Measurements from ENCODE around the gene ARHGEF4.

The ARHGEF4 gene

GRCh38 chr2:130882111-130882690 is 45.5 kb downstream of the ARHGEF4 start:
- H3K9me3 ChIP-seq (ENCODE audit: low read length) = no peaks in the 10 kb centered on the region
- no peaks in the 10 kb centered on the region for H3K36me3 ChIP-seq (ENCODE audit: insufficient read depth, low read length)
- no peak overlapping the region for H3K4me3 ChIP-seq (ENCODE audit: low read depth in 1 of 2, low read length in 2 of 2)
- no peaks in the 10 kb centered on the region for H3K4me1 ChIP-seq (ENCODE audit: insufficient read depth, low read length)
- no peaks in the 10 kb centered on the region for H3K27me3 ChIP-seq (ENCODE audit: control insufficient read depth in 1 of 2, insufficient read depth in 2 of 2, low read length in 2 of 2)
- no peak overlapping the region for H3K27ac ChIP-seq (ENCODE audit: low read depth, low read length)
- H3K9ac ChIP-seq (ENCODE audit: low read length) = no peak overlapping the region

- no peak overlapping the region for H3K9ac ChIP-seq (ENCODE audit: low read length)
- no peaks in the 10 kb centered on the region for H3K4me1 ChIP-seq (ENCODE audit: insufficient read depth, low read length)
- no peak overlapping the region for H3K4me3 ChIP-seq (ENCODE audit: low read depth in 1 of 2, low read length in 2 of 2)
- no peaks in the 10 kb centered on the region for H3K9me3 ChIP-seq (ENCODE audit: low read length)
- no peaks in the 10 kb centered on the region for H3K27me3 ChIP-seq (ENCODE audit: control insufficient read depth in 1 of 2, insufficient read depth in 2 of 2, low read length in 2 of 2)
- H3K36me3 ChIP-seq (ENCODE audit: insufficient read depth, low read length) = no peaks in the 10 kb centered on the region
- H3K27ac ChIP-seq (ENCODE audit: low read depth, low read length) = no peak overlapping the region
Observed at GRCh38 chr2:130882991-130883390, 46.3 kb downstream of the ARHGEF4 start.

GRCh38 chr2:130883496-130883895 is 46.8 kb downstream of the ARHGEF4 start:
- Histone ChIP-seq H3K27ac (ENCODE audit: low read depth, low read length) (no peak overlapping the region), H3K9ac (ENCODE audit: low read length) (no peak overlapping the region), H3K36me3 (ENCODE audit: insufficient read depth, low read length) (no peaks in the 10 kb centered on the region), H3K27me3 (ENCODE audit: control insufficient read depth in 1 of 2, insufficient read depth in 2 of 2, low read length in 2 of 2) (no peaks in the 10 kb centered on the region), H3K4me3 (ENCODE audit: low read depth in 1 of 2, low read length in 2 of 2) (no peak overlapping the region), H3K9me3 (ENCODE audit: low read length) (no peaks in the 10 kb centered on the region), H3K4me1 (ENCODE audit: insufficient read depth, low read length) (no peaks in the 10 kb centered on the region)

- no peaks in the 10 kb centered on the region for H3K9me3 ChIP-seq (ENCODE audit: low read length)
- H3K4me1 ChIP-seq (ENCODE audit: insufficient read depth, low read length) = no peaks in the 10 kb centered on the region
- no peaks in the 10 kb centered on the region for H3K36me3 ChIP-seq (ENCODE audit: insufficient read depth, low read length)
- no peak overlapping the region for H3K27ac ChIP-seq (ENCODE audit: low read depth, low read length)
- H3K27me3 ChIP-seq (ENCODE audit: control insufficient read depth in 1 of 2, insufficient read depth in 2 of 2, low read length in 2 of 2) = no peaks in the 10 kb centered on the region
- no peak overlapping the region for H3K4me3 ChIP-seq (ENCODE audit: low read depth in 1 of 2, low read length in 2 of 2)
- H3K9ac ChIP-seq (ENCODE audit: low read length) = no peak overlapping the region
Observed at GRCh38 chr2:130884013-130884412, 47.3 kb downstream of the ARHGEF4 start.

- Histone ChIP-seq H3K36me3 (ENCODE audit: insufficient read depth, low read length) (no peaks in the 10 kb centered on the region), H3K9me3 (ENCODE audit: low read length) (no peaks in the 10 kb centered on the region), H3K9ac (ENCODE audit: low read length) (no peak overlapping the region), H3K4me3 (ENCODE audit: low read depth in 1 of 2, low read length in 2 of 2) (no peak overlapping the region), H3K27me3 (ENCODE audit: control insufficient read depth in 1 of 2, insufficient read depth in 2 of 2, low read length in 2 of 2) (no peaks in the 10 kb centered on the region), H3K4me1 (ENCODE audit: insufficient read depth, low read length) (no peaks in the 10 kb centered on the region), H3K27ac (ENCODE audit: low read depth, low read length) (no peak overlapping the region)
Observed at GRCh38 chr2:130884503-130884902, 47.8 kb downstream of the ARHGEF4 start.

- no peak overlapping the region for H3K27ac ChIP-seq (ENCODE audit: low read depth, low read length)
- H3K9ac ChIP-seq (ENCODE audit: low read length) = no peak overlapping the region
- no peaks in the 10 kb centered on the region for H3K36me3 ChIP-seq (ENCODE audit: insufficient read depth, low read length)
- H3K4me1 ChIP-seq (ENCODE audit: insufficient read depth, low read length) = no peaks in the 10 kb centered on the region
- no peak overlapping the region for H3K4me3 ChIP-seq (ENCODE audit: low read depth in 1 of 2, low read length in 2 of 2)
- no peaks in the 10 kb centered on the region for H3K9me3 ChIP-seq (ENCODE audit: low read length)
- no peaks in the 10 kb centered on the region for H3K27me3 ChIP-seq (ENCODE audit: control insufficient read depth in 1 of 2, insufficient read depth in 2 of 2, low read length in 2 of 2)
Observed at GRCh38 chr2:130887643-130888042, 50.9 kb downstream of the ARHGEF4 start.

GRCh38 chr2:130890941-130891669 is 54.4 kb downstream of the ARHGEF4 start:
- Histone ChIP-seq H3K27me3 (ENCODE audit: control insufficient read depth in 1 of 2, insufficient read depth in 2 of 2, low read length in 2 of 2) (no peaks in the 10 kb centered on the region), H3K9ac (ENCODE audit: low read length) (no peak overlapping the region), H3K9me3 (ENCODE audit: low read length) (no peaks in the 10 kb centered on the region)

GRCh38 chr2:130891966-130892365 is 55.3 kb downstream of the ARHGEF4 start:
- Histone ChIP-seq H3K27ac (ENCODE audit: low read depth, low read length) (no peak overlapping the region), H3K9ac (ENCODE audit: low read length) (no peak overlapping the region), H3K9me3 (ENCODE audit: low read length) (no peaks in the 10 kb centered on the region), H3K27me3 (ENCODE audit: control insufficient read depth in 1 of 2, insufficient read depth in 2 of 2, low read length in 2 of 2) (no peaks in the 10 kb centered on the region), H3K4me1 (ENCODE audit: insufficient read depth, low read length) (no peaks in the 10 kb centered on the region), H3K4me3 (ENCODE audit: low read depth in 1 of 2, low read length in 2 of 2) (no peak overlapping the region), H3K36me3 (ENCODE audit: insufficient read depth, low read length) (no peaks in the 10 kb centered on the region)

More at GRCh38 chr2:130890941-130891669, 54.4 kb downstream of the ARHGEF4 start:
- no peak overlapping the region for H3K27ac ChIP-seq (ENCODE audit: low read depth, low read length)
- no peaks in the 10 kb centered on the region for H3K4me1 ChIP-seq (ENCODE audit: insufficient read depth, low read length)
- no peak overlapping the region for H3K4me3 ChIP-seq (ENCODE audit: low read depth in 1 of 2, low read length in 2 of 2)
- no peaks in the 10 kb centered on the region for H3K36me3 ChIP-seq (ENCODE audit: insufficient read depth, low read length)

GRCh38 chr2:130892793-130893785 is 56.4 kb downstream of the ARHGEF4 start:
- H3K9ac ChIP-seq (ENCODE audit: low read length) = no peak overlapping the region
- H3K27ac ChIP-seq (ENCODE audit: low read depth, low read length) = no peak overlapping the region
- H3K36me3 ChIP-seq (ENCODE audit: insufficient read depth, low read length) = no peaks in the 10 kb centered on the region
- H3K4me1 ChIP-seq (ENCODE audit: insufficient read depth, low read length) = no peaks in the 10 kb centered on the region
- H3K27me3 ChIP-seq (ENCODE audit: control insufficient read depth in 1 of 2, insufficient read depth in 2 of 2, low read length in 2 of 2) = no peaks in the 10 kb centered on the region
- no peaks in the 10 kb centered on the region for H3K9me3 ChIP-seq (ENCODE audit: low read length)
- no peak overlapping the region for H3K4me3 ChIP-seq (ENCODE audit: low read depth in 1 of 2, low read length in 2 of 2)

GRCh38 chr2:130894326-130894942 is 57.7 kb downstream of the ARHGEF4 start:
- H3K36me3 ChIP-seq (ENCODE audit: insufficient read depth, low read length) = no peaks in the 10 kb centered on the region
- no peaks in the 10 kb centered on the region for H3K27me3 ChIP-seq (ENCODE audit: control insufficient read depth in 1 of 2, insufficient read depth in 2 of 2, low read length in 2 of 2)
- no peak overlapping the region for H3K27ac ChIP-seq (ENCODE audit: low read depth, low read length)
- no peaks in the 10 kb centered on the region for H3K9me3 ChIP-seq (ENCODE audit: low read length)
- no peak overlapping the region for H3K4me3 ChIP-seq (ENCODE audit: low read depth in 1 of 2, low read length in 2 of 2)
- no peaks in the 10 kb centered on the region for H3K4me1 ChIP-seq (ENCODE audit: insufficient read depth, low read length)
- H3K9ac ChIP-seq (ENCODE audit: low read length) = no peak overlapping the region

- Histone ChIP-seq H3K4me3 (ENCODE audit: low read depth in 1 of 2, low read length in 2 of 2) (no peak overlapping the region), H3K9ac (ENCODE audit: low read length) (no peak overlapping the region), H3K4me1 (ENCODE audit: insufficient read depth, low read length) (no peaks in the 10 kb centered on the region), H3K27me3 (ENCODE audit: control insufficient read depth in 1 of 2, insufficient read depth in 2 of 2, low read length in 2 of 2) (no peaks in the 10 kb centered on the region), H3K36me3 (ENCODE audit: insufficient read depth, low read length) (no peaks in the 10 kb centered on the region), H3K27ac (ENCODE audit: low read depth, low read length) (no peak overlapping the region), H3K9me3 (ENCODE audit: low read length) (no peaks in the 10 kb centered on the region)
Observed at GRCh38 chr2:130896813-130897212, 60.1 kb downstream of the ARHGEF4 start.
